ENCODE data around the gene FKBP10.
"Not testable (repeated sequence)": the region's sequence is repeated elsewhere in the genome, so short reads cannot be mapped to it uniquely, and the experiment has no call there.

FKBP10 gene

GRCh38 chr17:41812381-41813151 is at the start of gene FKBP10:
Gene FKBP10, plus strand, starts transcription at chr17:41813004. Its CDS starts 31 bp downstream, at chr17:41813035.
- in situ Hi-C loops (cut with MboI; ENCODE audit: low sequenced_read_pairs) = no loop called here

GRCh38 chr17:41763327-41763726 is 49.5 kb upstream of the FKBP10 start:
- in situ Hi-C loops (cut with MboI; ENCODE audit: low sequenced_read_pairs) = no loop called here

GRCh38 chr17:41766135-41766534 is 46.7 kb upstream of the FKBP10 start:
- in situ Hi-C loops (cut with MboI; ENCODE audit: low sequenced_read_pairs) = no loop called here

GRCh38 chr17:41767324-41768042 is 45.3 kb upstream of the FKBP10 start:
- in situ Hi-C loops (cut with MboI; ENCODE audit: low sequenced_read_pairs) = no loop called here

GRCh38 chr17:41768682-41769288 is 44.0 kb upstream of the FKBP10 start:
- in situ Hi-C loops (cut with MboI; ENCODE audit: low sequenced_read_pairs) = no loop called here

- in situ Hi-C loops (cut with MboI; ENCODE audit: low sequenced_read_pairs) = no loop called here
Observed at GRCh38 chr17:41769346-41769862, 43.4 kb upstream of the FKBP10 start.

- in situ Hi-C loops (cut with MboI; ENCODE audit: low sequenced_read_pairs) = no loop called here
Observed at GRCh38 chr17:41769985-41770384, 42.8 kb upstream of the FKBP10 start.

GRCh38 chr17:41771389-41772206 is 41.2 kb upstream of the FKBP10 start:
- in situ Hi-C loops (cut with MboI; ENCODE audit: low sequenced_read_pairs) = no loop called here

GRCh38 chr17:41772218-41772585 is 40.6 kb upstream of the FKBP10 start:
- in situ Hi-C loops (cut with MboI; ENCODE audit: low sequenced_read_pairs) = no loop called here

GRCh38 chr17:41772586-41773189 is 40.1 kb upstream of the FKBP10 start:
- in situ Hi-C loops (cut with MboI; ENCODE audit: low sequenced_read_pairs) = no loop called here

GRCh38 chr17:41773190-41773588 is 39.6 kb upstream of the FKBP10 start:
- in situ Hi-C loops (cut with MboI; ENCODE audit: low sequenced_read_pairs) = no loop called here

- in situ Hi-C loops (cut with MboI; ENCODE audit: low sequenced_read_pairs) = no loop called here
Observed at GRCh38 chr17:41773731-41774193, 39.0 kb upstream of the FKBP10 start.

GRCh38 chr17:41775394-41776226 is 37.2 kb upstream of the FKBP10 start:
- in situ Hi-C loops (cut with MboI; ENCODE audit: low sequenced_read_pairs) = no loop called here

GRCh38 chr17:41776262-41776900 is 36.4 kb upstream of the FKBP10 start:
- in situ Hi-C loops (cut with MboI; ENCODE audit: low sequenced_read_pairs) = not testable (repeated sequence)

GRCh38 chr17:41777157-41777573 is 35.6 kb upstream of the FKBP10 start:
- in situ Hi-C loops (cut with MboI; ENCODE audit: low sequenced_read_pairs) = no loop called here

GRCh38 chr17:41777574-41778188 is 35.1 kb upstream of the FKBP10 start:
- in situ Hi-C loops (cut with MboI; ENCODE audit: low sequenced_read_pairs) = no loop called here

- in situ Hi-C loops (cut with MboI; ENCODE audit: low sequenced_read_pairs) = no loop called here
Observed at GRCh38 chr17:41779954-41780353, 32.9 kb upstream of the FKBP10 start.

- in situ Hi-C loops (cut with MboI; ENCODE audit: low sequenced_read_pairs) = no loop called here
Observed at GRCh38 chr17:41781404-41782110, 31.2 kb upstream of the FKBP10 start.
